SU-DHL-6 (cell line): Measurements from ENCODE around the gene ZNRF1.

ENCODE experiments used
- H2AFZ ChIP-seq: fragments of 200-600 bp; sonication (generic); 2 replicates; pipeline ENCODE4 v1.6.1; 2014; ENCODE audit warnings: low read depth, mild to moderate bottlenecking, moderate library complexity, mixed read lengths, antibody characterized with exemption, low read length; ENCODE audit not compliant: severe bottlenecking
- H3F3A ChIP-seq: fragments of 200-600 bp; shearing (Covaris generic); 2 replicates; pipeline ENCODE4 v1.6.0; 2016; ENCODE audit warnings: antibody characterized with exemption, mild to moderate bottlenecking; ENCODE audit not compliant: insufficient read depth
- H3K27ac ChIP-seq: fragments of 200-600 bp; sonication (generic); 2 replicates; pipeline ENCODE4 v1.5.1; 2016; ENCODE audit warnings: low read depth, mild to moderate bottlenecking, low read length, moderate library complexity, mixed read lengths
- H3K27me3 ChIP-seq: fragments of 200-600 bp; sonication (generic), shearing (Covaris generic); 2 replicates; pipeline ENCODE4 v1.6.0; 2014; ENCODE audit warnings: mild to moderate bottlenecking, low read length
- H3K36me3 ChIP-seq: fragments of 200-600 bp; sonication (generic); 2 replicates; pipeline ENCODE4 v1.6.1; 2014; ENCODE audit warnings: mild to moderate bottlenecking, low read length, mixed read lengths
- H3K4me2 ChIP-seq: fragments of 300-600, 200-600 bp; shearing (Covaris generic), sonication (generic); 2 replicates; pipeline ENCODE4 v1.6.0; 2014; ENCODE audit warnings: low read length, low read depth, mild to moderate bottlenecking; ENCODE audit not compliant: poor library complexity, severe bottlenecking
- H3K4me3 ChIP-seq: fragments of 200-600 bp; sonication (generic); 2 replicates; pipeline ENCODE4 v1.5.1; 2014; ENCODE audit warnings: antibody characterized with exemption, low read length, mild to moderate bottlenecking, mixed read lengths; ENCODE audit not compliant: insufficient read depth, poor library complexity, severe bottlenecking
- H3K79me2 ChIP-seq: fragments of 200-600 bp; sonication (generic); 2 replicates; pipeline ENCODE4 v1.6.1; 2014; ENCODE audit warnings: mild to moderate bottlenecking, low read length, moderate library complexity; ENCODE audit not compliant: insufficient read depth
- H3K9ac ChIP-seq: fragments of 200-600 bp; sonication (generic); 2 replicates; pipeline ENCODE4 v1.7.0; 2014; ENCODE audit warnings: mild to moderate bottlenecking, low read length
- H3K9me2 ChIP-seq: fragments of 200-600 bp; sonication (generic); replicated peaks from 2 replicates; pipeline ENCODE4 v1.6.1; 2014; ENCODE audit warnings: low read length; ENCODE audit not compliant: insufficient read depth
- H3K9me3 ChIP-seq: fragments of 200-600 bp; sonication (generic); 2 replicates; pipeline ENCODE4 v1.6.1; 2014; ENCODE audit warnings: low read length, mixed read lengths; ENCODE audit not compliant: insufficient read depth
- H4K20me1 ChIP-seq: fragments of 200-600 bp; sonication (generic); 2 replicates; pipeline ENCODE4 v1.6.1; 2014; ENCODE audit warnings: low read depth, mild to moderate bottlenecking, antibody characterized with exemption, low read length, moderate library complexity, mixed read lengths
- EZH2phosphoT487 ChIP-seq: fragments of 200-600 bp; sonication (generic), shearing (Covaris generic); conservative IDR thresholded peaks from 2 replicates; pipeline ENCODE4 v1.6.1; 2018; ENCODE audit warnings: mild to moderate bottlenecking, antibody characterized with exemption, low read length, moderate library complexity, mixed read lengths
- TF ChIP-seq, protein P1 (sequence below): fragments of 200-600 bp; sonication (generic); IDR thresholded peaks from one replicate; pipeline ENCODE4 v1.5.1; 2017; ENCODE audit warnings: antibody characterized with exemption, mild to moderate bottlenecking, low read length, moderate library complexity; ENCODE audit not compliant: insufficient read depth, poor library complexity, severe bottlenecking

Gene ZNRF1

DNA sequence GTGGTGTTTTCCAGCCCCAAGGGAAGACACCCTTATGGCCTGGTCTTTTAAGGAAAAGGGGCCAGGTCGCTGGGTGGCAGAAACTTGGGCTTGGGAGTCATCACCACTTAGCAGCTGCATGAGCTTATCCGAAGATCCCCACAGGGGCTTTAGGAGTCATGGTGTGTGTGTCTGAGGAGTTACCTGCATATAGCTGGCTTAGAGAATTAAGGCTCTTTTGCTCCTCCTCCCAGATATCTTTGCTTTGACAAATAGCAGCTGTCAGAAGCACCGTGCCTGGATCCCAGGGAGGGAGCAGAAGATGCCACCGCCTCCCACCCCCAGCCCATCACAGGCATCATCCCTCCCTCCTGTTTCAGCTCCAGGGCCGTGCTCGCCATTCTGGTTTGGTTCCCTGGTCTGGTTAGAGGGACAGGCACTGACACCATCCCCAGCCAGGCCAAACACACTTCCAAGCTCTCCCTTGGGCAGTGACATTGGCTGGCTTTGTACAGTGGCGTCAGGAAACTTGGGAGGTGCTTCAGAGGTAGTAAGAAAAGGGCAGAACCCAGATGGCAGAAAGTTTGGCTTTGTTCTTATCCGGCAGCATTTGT lies 100.3 kb downstream of the ZNRF1 start:
- Histone ChIP-seq H3K9ac (no peak overlapping the region), H3F3A (no peaks in the 10 kb centered on the region), H2AFZ (no peak overlapping the region), H3K9me2 (no peaks in the 10 kb centered on the region), H4K20me1 (no peaks in the 10 kb centered on the region), H3K79me2 (no peaks in the 10 kb centered on the region), H3K36me3 (no peaks in the 10 kb centered on the region), H3K9me3 (no peaks in the 10 kb centered on the region), H3K4me2 (no peak overlapping the region), H3K27ac (no peak overlapping the region), H3K4me3 (no peak overlapping the region), H3K27me3 (no peaks in the 10 kb centered on the region)
- no peak for TF ChIP-seq EZH2phosphoT487
- TF ChIP-seq, protein P1, sequence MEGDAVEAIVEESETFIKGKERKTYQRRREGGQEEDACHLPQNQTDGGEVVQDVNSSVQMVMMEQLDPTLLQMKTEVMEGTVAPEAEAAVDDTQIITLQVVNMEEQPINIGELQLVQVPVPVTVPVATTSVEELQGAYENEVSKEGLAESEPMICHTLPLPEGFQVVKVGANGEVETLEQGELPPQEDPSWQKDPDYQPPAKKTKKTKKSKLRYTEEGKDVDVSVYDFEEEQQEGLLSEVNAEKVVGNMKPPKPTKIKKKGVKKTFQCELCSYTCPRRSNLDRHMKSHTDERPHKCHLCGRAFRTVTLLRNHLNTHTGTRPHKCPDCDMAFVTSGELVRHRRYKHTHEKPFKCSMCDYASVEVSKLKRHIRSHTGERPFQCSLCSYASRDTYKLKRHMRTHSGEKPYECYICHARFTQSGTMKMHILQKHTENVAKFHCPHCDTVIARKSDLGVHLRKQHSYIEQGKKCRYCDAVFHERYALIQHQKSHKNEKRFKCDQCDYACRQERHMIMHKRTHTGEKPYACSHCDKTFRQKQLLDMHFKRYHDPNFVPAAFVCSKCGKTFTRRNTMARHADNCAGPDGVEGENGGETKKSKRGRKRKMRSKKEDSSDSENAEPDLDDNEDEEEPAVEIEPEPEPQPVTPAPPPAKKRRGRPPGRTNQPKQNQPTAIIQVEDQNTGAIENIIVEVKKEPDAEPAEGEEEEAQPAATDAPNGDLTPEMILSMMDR: no peak

DNA sequence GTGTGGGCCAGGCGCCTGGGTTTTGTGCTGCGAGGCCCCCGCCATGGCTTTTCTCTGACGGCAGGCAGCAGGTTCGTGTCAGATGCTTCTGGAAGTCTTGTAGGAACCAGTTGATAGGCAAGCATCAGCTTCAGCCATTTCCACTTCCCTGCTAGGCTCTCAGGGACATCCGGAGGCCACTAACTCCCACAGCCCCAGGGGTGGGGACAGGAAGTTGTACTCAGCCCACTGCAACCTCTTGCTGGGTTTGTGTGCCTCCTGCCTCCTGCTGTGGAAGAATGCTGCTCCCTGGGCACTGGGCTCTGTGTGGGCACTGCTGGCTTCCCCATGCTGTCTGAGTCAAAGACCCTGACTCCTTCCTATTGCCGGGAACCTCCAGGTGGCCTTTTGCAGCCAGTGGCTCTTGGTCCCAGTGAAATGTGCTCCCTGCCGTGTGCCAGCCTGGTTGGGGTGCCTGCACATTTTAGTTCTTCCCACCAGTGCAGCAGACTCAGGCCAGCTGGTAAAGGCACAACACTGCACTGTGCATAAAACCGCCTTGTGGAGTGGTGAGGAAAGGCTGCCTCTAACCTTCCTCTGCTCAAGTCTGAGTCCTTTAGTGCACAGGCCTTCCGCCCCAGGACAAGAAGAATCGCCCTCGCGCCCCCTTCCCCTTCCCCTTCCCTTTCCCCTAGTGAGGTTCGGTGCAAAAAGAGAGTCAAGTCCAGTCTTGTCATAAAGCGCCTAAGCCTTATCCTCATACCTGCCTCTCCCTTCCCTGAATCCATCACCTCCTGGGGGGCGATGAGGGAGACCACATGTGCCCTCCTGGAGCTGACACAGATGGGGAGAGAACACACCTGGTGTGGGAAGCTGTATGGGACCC lies 101.1 kb downstream of the ZNRF1 start:
- no peaks in the 10 kb centered on the region for H3K36me3 ChIP-seq
- no peaks in the 10 kb centered on the region for H4K20me1 ChIP-seq
- H3K9ac ChIP-seq: no peak overlapping the region
- no peak for TF ChIP-seq EZH2phosphoT487
- TF ChIP-seq, protein P1: no peak
- no peaks in the 10 kb centered on the region for H3K9me2 ChIP-seq
- no peaks in the 10 kb centered on the region for H3K27me3 ChIP-seq
- H3K27ac ChIP-seq: no peak overlapping the region
- no peaks in the 10 kb centered on the region for H3K79me2 ChIP-seq
- no peak overlapping the region for H2AFZ ChIP-seq
- no peaks in the 10 kb centered on the region for H3F3A ChIP-seq
- H3K4me3 ChIP-seq: no peak overlapping the region
- no peaks in the 10 kb centered on the region for H3K9me3 ChIP-seq
- H3K4me2 ChIP-seq: no peak overlapping the region

DNA sequence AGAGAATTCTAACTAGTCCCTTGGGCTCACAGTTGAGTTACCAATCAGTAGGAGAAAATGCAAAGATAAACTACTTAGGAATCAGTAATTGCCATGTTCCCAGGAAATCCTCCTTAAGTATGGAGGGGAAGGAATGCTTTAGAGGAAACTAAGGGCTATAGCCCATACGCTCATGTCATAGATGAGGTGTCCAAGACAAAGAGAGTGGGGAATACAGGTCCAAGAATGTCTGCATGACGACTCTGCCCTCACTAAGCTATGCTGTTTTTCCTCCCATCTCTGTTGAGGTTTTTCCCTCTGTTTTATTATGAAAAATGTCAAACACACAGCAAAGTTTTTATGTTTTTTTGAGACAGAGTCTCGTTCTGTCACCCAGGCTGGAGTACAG lies 101.8 kb downstream of the ZNRF1 start:
- Histone ChIP-seq H3K9me2 (no peaks in the 10 kb centered on the region), H3K4me3 (no peak overlapping the region), H3K9ac (no peak overlapping the region), H4K20me1 (no peaks in the 10 kb centered on the region), H3K79me2 (no peaks in the 10 kb centered on the region), H3K27me3 (no peaks in the 10 kb centered on the region), H2AFZ (no peak overlapping the region), H3F3A (no peaks in the 10 kb centered on the region), H3K27ac (no peak overlapping the region), H3K4me2 (no peak overlapping the region), H3K9me3 (no peaks in the 10 kb centered on the region), H3K36me3 (no peaks in the 10 kb centered on the region)
- TF ChIP-seq, protein P1: no peak
- TF ChIP-seq EZH2phosphoT487: no peak
